Measurements from ENCODE around the gene SMAD6.

GRCh38 chr15:66682865-66683264 lies 19.2 kb upstream of the SMAD6 start:
- no peak for TF ChIP-seq CTCF (IDR thresholded peaks at IDR 0.05)
- no peak for TF ChIP-seq POLR2A (IDR thresholded peaks at IDR 0.05)
